Islet precursor cell (in vitro differentiated cells): ENCODE measurements around the gene RIC3.

Experiments used
- DNase-seq: peaks from one replicate; pipeline ENCODE4 v3.0.0-alpha.2; 2018

The RIC3 gene

GRCh38 chr11:8102296-8102915, 66.4 kb downstream of the RIC3 start:
- peak; percentile 42 for DNase-seq

DNA sequence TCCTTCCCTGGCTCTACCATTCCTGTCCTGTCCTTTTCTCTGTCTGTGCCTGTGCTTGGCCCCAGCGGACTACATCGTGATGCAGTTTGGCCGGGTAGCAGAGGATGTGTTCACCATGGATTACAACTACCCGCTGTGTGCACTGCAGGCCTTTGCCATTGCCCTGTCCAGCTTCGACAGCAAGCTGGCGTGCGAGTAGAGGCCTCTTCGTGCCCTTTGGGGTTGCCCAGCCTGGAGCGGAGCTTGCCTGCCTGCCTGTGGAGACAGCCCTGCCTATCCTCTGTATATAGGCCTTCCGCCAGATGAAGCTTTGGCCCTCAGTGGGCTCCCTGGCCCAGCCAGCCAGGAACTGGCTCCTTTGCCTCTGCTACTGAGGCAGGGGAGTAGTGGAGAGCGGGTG, 67.4 kb downstream of the RIC3 start:
- DNase-seq = no peak

DNA sequence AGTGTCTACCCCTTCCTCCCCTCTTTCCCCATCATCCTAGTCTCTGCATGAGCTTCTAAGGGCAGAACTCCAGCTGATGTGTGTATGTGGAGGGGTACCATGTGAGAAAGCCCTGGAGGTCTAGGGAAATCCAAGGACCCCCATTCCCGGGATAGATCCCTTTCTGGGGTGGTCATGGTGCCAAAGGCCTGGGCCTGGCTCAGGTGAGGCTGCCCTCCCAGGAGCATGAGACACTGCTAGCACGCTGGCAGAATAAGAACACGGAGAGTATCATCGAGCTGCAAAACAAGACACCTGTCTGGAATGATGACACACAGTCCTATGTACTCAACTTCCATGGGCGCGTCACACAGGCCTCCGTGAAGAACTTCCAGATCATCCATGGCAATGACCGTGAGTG, 68.2 kb downstream of the RIC3 start:
- no peak for DNase-seq

DNA sequence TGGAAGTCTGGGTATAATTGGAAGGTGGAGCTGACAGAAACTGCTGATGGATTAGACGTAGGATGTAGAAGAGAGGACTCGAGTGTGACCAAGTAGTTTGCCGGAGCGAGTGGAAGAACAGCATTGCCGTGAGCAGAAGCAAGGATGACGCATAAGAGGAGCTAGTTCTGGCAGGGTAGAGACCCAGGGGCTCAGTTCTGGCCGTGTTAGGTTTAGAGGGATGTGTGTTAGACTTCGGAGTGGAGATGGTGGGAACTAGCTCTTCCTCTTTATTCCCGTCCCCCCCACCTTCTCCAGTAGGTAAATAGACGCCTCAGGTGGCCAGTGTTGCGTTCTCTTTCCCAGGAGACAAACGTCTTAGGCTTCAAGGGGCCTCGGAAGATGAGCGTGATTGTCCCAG, 68.7 kb downstream of the RIC3 start:
- DNase-seq = no peak

- DNase-seq = peak; percentile 86
Observed at GRCh38 chr11:8099291-8099899, 69.4 kb downstream of the RIC3 start.

GRCh38 chr11:8098879-8099278, 69.9 kb downstream of the RIC3 start:
- peak; percentile 54 for DNase-seq

- peak; percentile 45 for DNase-seq
Observed at GRCh38 chr11:8098361-8098760, 70.5 kb downstream of the RIC3 start.

GRCh38 chr11:8097926-8098325, 70.9 kb downstream of the RIC3 start:
- DNase-seq = no peak

GRCh38 chr11:8097468-8097867, 71.4 kb downstream of the RIC3 start:
- peak; percentile 41 for DNase-seq

- peak; percentile 46 for DNase-seq
Observed at GRCh38 chr11:8097062-8097461, 71.8 kb downstream of the RIC3 start.

DNA sequence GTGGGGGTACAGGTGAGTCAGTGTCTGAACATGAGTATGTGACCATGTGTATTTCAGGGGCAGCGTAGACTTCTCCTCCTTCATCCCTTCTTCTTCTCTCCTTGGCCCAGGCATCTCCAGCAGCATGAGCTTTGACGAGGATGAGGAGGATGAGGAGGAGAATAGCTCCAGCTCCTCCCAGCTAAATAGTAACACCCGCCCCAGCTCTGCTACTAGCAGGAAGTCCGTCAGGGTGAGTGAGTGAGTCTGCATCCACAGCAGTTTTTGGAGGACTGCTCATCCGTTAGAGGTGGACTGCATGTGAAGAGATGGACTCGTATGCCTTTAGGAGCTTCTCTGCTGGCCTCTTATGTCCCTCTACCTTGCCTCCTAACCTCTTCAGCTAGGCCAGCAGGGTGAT, 72.2 kb downstream of the RIC3 start:
- DNase-seq = peak; percentile 32

GRCh38 chr11:8095806-8096522, 72.9 kb downstream of the RIC3 start:
- peak; percentile 32 for DNase-seq

- peak; percentile 38 for DNase-seq
Observed at GRCh38 chr11:8095371-8095770, 73.5 kb downstream of the RIC3 start.

DNA sequence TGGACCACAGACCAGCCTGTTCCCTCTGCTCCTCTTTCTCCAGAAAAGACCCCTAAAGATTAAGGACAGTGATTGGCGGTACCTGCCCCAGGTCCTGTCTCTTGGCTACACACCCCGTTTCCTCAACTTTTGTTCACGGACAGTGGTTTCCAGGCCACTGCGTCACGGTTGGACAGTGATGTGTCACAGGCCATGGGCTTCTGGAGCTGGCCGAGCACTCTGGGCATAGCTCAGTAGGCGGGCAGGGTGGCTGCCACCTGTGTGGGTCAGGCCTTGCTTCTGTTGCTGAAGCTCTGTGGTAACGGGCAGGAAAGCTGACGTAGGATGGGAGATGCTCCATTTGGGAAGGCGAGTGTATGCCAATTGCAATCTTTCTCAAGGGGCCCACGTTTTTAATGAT, 74.2 kb downstream of the RIC3 start:
- DNase-seq = peak; percentile 37

GRCh38 chr11:8093931-8094575, 74.8 kb downstream of the RIC3 start:
- peak; percentile 49 for DNase-seq

DNA sequence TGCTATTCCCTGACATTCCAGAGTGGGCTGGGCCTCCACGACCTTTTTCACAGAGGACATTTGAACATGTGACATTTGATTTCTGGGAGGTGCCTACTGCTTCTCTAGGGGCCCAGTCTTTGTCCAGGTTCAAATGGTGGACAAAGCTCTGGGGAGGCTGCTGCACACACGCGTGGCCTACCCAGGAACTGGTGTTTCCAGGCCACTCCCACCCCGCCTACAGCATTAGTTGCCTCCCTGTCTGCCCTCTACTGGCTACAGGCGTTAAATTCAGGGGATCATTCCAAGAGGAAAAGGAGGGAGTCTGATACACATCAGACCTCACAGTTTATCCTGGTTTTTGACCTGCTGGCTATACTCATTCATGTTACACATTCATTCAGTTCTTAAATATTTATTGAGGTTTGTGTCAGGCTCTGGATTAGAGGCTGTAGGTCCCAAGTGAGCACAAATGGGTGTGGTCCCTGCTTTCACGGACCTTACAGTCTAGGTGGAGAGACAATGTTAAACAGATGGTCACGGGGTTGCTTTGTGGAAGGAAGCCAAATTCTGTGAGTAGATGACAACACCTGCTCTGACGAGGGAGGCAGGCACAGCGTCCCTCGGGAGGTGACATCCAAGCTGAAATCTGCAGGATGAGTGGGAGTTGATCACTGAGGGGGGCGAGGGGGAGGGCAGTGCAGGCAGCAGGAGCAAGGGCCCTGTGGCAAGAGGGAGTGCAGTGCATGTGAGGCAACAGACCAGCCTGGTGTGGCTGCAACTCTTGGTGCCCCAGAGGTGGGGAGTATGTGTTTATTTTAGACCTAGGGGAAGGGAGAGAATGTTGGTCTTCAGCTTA, 76.0 kb downstream of the RIC3 start:
- peak; percentile 84 for DNase-seq

- peak; percentile 34 for DNase-seq
Observed at GRCh38 chr11:8091721-8092120, 77.1 kb downstream of the RIC3 start.

DNA sequence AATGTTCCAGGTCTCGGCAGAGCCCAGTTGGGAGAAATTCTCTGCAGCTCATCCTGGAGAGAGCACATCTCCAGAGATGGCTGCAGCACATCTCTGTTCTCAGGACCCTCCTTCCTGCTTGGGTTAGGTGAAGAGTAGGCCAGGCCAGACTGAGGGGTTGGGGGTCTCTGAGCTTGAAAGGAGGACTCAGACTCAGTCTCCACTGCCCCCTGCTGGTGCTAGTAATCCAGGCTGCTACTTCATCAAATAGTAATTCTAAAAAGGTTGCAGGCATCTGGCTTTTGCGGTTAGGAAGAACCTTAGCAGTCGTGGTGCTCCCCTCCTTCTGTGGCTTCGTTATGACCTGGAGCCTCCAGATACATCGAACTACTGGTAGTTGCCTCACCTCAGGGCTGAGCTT, 78.1 kb downstream of the RIC3 start:
- peak; percentile 82 for DNase-seq

DNA sequence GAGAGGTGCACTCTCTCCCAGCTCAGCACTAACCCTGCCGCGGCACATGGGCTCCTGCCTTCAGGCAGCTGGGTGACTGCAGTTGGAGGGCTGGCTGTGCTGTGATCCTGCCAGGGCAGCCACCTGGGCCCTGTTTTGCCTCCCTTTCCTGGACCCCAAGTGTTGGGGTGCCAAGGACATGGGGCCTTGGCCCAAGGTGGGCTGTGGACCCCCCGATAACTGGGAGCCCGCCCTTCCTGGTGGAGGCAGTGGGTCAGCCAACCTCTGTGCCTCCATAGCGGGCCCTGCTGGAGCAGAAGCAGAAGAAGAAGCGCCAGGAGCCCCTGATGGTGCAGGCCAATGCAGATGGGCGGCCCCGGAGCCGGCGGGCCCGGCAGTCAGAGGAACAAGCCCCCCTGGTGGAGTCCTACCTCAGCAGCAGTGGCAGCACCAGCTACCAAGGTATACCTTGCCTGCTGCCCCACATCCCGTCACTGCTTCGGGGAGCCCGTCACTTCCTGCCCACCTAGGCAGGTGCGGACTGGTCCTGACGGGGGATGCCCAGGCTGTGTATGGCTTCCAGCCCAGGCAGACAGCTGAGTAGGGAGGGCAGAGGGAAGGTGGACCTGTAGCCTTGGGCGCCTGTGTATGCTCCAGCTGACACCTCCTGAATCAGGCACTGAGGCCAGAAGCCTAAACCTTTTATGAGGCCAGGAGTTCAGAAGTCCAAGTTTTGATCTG, 78.9 kb downstream of the RIC3 start:
- no peak for DNase-seq

DNA sequence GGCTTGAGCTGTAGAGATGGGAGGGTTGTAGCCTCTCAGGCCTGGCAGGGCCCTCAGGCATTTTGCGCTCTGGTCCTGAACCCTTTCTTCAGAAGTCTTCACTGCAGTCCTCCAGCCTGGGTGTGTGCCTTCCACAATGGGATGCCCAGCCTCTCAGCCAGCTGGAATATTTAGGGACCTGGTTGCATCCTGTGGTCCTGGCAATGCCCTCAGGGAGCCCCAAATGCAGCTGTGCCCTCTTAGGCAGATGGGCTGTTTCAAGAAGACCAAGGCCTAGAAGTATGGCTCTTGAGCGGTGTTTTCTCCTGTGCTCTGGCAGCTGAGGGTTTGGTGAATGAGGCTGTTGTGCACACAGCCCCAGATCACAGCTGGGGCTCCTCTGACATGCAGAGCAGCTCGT, 81.1 kb downstream of the RIC3 start:
- DNase-seq = no peak

DNA sequence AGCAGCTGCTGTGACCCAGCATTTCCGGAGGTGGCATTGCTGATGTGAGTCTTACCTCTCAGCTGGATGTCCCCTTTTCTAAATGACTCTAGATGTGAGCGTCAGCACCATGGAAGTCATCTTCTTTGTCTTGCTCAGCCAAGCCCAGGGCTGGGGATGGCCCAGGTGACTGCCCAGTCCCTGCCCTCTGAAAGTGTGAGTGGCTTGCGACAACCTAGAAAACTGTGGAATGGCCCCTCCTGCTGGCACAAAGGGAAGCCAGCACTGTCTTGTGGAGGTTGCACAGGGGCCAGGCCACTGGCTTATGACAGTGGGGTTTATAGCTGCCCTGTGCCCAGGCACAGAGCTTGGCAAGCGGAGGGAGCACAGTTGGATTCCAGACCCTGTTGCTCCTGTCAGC, 81.6 kb downstream of the RIC3 start:
- no peak for DNase-seq

DNA sequence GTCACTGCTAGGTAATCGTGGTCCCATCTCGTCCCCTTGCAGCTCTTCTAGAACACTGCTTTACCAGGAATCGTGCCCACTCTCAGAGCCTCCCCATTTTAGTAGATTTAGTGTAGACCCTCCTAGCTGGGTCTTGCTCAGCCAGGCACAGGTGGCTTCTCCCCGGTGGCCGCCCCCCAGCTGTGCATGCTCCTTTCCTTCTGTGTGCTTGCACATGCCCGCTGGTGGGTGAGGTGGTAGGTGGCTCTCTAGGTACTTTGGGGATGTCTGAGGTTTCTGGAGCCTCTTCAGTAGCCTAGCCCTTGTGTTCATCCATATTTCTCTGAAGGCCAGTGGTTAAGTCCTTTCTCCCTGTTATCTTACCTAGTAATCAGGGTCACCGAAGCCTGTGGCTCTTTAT, 82.3 kb downstream of the RIC3 start:
- DNase-seq = no peak
